NCI-H82 treated with DMSO at 0.1 percent for 48 hours (cell line): ENCODE results near the gene NFIC.

Source experiments
- DNase-seq: peaks from one replicate; lab custom pipeline; 2025; ENCODE audit not compliant: unreplicated experiment; lab: John Stamatoyannopoulos, UW

NFIC gene

DNA sequence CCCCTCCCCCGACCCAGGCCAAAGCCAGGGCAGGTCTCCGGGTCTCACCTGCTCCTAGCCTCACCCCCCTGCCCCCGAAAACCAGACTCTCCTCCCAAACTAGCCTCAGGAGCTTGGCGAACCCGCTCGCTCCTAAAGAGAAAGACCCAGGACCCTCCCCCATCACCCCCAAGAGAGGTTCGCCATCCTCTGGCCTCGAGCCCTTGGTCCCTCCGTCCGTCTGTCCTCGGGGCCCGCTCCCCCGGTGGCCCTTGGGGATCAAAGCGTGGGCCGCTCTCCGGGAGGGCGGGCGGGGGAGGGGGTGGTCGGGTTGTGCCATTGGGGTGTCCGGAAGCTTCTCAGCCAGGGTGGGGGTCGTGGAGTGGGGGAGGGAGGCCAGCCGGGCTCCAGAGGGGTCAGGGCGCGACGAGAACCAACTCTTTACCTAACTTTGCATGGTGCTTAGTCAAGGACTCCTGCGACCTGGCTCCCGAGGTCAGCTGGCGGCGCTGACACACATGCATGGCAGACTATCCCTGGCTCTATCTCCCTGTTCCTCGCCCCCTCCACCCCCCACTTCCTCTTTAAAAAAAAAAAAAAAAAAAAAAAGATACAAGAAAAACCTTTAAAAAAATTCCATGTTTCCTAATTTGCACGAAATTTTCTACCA is 98.3 kb downstream of the NFIC start:
- no peak for DNase-seq

- no peak for DNase-seq
These were observed 99.2 kb downstream of the NFIC start for GRCh38 chr19:3465552-3465951.

GRCh38 chr19:3466635-3467034 is 100.3 kb downstream of the NFIC start:
- no peak for DNase-seq

- no peak for DNase-seq
These were observed 101.2 kb downstream of the NFIC start for GRCh38 chr19:3467437-3468198.

GRCh38 chr19:3468211-3468610 is 101.8 kb downstream of the NFIC start:
- DNase-seq, result no peak

DNA sequence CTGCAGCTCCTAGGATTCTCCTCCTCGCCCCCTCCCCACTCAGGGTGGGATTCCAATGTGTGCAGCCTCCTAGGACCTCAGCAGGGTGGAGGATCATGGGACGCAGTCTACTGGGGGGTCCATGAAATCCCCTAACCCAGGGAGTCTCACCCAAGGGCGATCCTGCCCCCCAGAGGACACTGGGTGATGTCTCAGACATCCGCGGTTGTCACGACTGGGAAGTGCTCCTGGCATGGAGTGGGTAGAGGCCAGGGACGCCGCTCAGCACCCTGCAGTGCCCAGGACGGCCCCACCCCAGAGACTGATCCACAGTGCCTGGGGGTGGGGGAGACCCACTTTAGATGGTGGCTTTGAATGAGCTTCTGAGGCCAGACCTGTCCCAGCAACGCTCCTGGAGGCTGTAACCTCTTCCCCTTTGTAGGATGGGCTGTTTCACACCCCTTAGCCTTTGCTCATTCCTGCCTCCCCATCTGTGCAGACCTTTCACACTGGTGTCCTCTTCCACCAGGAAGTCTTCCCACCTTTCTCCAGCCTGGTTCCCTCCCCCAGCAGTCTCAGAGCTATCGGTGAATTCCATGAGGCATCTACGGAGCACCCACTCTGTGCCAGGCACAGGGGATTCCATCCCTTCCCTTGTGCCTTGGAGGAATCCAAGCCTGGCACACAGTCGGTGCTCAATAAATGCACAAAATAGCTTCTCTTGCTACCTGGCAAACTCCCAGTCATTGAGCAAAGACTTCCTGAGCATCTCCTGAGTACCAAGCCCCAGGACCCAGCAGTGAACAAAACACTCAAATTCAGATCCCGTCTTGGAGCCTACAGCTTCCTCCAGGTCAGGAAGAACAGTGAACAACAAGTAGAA is 103.5 kb downstream of the NFIC start:
- DNase-seq, result no peak

DNA sequence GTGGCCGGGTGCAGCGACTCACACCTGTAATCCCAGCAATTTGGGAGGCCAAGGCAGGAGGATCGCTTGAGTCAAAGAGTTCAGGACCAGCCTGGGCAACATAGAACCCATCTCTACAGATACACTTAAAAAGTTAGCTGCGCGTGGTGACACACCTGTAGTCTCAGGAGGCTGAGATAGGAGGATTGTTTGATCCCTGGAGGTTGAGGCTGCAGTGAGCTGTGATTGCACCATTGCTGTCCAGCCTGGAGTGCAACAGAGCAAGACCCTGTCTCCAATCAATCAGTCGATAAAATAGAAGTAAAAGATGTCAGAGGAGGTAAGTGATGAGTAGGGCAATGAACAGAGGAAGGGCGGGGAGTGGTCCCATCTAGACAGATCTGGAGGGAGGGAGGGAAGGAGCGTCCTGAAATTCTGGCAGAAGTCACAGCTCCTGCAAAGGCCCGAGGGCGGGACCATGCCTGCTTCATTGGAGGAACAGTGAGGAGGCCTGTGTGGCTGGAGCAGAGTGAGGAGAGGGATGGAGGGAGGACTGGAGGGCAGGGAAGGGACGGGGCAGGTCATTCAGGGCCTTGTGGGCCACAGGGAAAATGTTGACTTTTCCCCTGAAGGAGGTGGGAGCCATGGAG is 104.2 kb downstream of the NFIC start:
- DNase-seq, result no peak

DNA sequence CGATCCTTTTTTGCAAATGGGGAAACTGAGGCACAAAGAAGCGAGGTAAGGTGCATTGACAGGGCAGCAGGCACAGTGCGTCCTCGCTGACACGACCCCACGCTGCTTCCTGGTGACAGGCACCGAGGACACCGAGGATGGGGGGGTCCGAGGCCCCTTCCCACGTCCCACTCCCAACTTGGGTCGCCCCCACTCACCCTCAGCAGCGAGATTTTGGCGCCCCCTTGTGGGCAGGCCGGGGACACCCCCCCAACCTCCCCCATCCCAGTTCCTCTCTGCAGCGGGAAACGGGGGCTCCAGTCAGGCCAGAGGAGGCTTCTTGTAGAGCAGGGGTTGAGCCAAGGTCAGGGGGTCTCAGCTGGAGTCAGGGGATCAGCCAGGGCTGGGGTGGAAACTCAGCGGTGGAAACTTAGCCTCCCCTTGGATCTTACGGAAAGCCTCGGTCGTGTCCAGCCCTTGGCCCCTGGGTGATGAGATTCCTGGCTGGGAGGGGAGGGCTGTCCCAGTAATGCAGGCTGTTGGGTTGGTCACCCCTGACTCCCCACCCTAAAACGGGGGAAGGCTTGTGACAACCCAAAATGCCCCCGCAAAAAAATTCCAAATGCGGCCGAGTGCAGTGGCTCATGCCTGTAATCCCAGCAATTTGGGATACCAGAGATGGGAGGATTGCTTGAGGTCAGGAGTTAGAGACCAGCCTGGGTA is 105.7 kb downstream of the NFIC start:
- DNase-seq, result no peak

DNA sequence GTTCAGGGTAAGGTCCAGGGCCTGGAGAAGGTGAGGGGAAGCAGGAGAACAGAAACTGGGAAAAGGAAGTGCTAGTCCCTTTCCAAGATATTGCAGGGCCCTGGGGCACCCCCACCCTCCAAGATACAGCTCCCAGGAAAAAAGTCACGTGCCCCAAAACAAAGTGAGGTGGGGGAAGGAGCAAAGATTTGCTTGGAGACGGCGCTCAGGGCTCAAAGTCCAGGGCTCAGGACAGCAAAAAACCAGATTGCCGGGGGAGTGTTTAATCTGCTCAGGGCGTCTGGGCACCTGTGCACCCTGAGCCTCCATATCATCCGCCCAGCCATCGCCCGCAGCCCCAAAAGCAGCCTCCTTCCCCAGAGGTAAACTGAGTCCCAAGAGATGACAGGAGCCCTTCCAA is 107.6 kb downstream of the NFIC start:
- DNase-seq, result no peak

GRCh38 chr19:3474614-3475013 is 108.2 kb downstream of the NFIC start:
- no peak for DNase-seq

DNA sequence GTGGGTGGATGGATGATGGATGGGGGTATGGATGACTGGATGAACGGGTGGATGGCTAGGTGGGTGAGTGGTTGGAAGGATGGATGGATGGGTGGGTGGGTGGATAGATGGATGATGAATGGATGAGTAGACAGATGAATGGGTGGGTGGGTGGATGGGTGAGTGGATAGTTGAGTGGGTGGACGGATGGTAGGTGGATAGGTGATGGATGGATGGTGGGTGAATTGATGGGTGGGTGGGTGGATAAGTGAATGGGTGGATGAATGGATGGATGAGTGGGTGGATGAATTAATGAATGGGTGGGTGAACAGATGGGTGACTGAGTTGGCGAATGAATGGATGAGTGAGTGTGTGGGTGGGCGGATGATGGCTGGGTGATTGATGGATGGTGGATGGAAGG is 109.1 kb downstream of the NFIC start:
- no peak for DNase-seq

DNA sequence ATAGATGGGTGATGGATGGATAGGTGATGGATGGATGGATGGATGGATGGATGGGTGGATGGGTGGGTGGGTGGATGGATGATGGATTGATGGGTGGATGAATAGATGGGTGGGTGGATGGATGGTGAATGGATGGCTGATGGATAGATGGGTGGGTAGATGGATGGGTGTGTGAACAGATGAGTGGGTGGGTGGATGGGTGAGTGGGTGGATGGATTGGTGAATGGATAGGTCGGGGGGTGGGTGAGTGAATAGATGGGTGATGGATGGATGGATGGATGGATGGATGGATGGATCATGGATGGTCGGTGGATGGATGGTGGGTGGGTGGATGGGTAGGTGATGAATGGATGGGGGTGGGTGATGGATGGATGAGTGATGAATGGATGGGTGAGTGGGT is 110.4 kb downstream of the NFIC start:
- no peak for DNase-seq

DNA sequence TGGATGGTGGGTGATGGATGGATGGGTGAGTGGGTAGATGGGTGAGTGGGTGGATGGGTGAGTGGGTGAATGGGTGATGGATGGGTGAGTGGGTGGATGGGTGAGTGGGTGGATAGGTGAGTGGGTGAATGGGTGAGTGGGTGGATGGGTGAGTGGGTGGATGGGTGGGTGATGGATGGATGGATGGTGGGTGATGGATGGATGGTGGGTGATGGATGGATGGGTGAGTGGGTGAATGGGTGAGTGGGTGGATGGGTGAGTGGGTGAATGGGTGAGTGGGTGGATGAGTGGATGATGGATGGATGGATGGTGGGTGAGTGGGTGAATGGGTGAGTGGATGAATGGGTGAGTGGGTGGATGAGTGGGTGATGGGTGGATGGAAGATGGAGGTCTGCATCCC is 111.1 kb downstream of the NFIC start:
- DNase-seq, result no peak

DNA sequence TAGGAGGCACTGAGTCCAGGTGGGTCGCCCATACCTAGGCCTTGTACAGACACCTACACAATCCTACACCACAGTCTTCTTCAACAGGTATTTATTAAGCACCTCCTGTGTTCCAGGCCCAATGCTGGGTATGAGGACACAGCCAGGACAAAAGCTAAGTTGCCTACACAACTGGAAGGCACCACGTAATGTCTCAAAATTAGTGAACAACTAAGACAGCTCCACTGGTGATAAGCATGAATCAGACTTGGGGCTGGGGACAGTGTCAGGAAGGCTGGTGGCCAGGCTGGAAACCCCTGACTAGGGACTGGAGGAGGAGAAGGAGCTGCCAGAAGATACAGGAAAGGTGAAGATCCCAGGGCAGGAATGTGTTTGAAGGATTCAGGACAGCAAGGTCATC is 111.6 kb downstream of the NFIC start:
- DNase-seq, result no peak

DNA sequence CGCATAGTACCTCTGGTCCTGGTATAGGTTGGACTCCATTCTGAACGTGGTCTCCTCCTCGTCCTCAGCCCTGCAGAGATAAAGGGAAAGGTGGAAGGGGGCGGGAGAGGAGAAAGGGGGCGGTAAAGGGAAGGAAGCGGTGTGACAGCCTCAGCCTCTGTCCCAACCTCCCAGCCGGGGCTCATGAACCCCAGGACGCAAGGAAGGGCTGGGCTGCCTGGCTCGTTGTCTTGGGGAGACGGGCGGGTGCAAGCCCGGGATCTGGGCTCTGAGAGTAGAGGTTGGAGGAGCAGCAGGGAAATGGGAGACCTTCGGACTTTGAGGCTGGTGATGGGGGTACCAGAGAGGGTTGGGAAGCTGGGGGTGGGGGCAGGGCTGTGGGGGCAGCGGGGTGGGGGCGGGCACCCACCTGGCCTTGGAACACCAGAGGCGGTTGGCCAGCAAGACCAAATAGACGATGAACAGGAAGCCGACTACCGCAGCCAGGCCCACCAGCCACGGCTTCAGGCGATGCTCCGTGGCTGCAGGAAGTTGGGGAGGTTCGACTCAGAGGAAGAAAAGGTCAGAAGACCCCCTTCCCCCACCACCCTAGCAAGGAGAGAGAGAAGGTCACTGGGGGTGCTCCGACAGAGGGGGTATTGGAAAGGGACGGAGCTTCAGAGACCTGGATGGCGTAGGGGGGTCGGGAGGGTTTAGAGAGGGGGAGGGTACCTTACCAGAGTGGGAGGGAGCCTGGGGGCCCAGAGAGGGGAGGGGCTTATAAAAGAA is 112.2 kb downstream of the NFIC start:
- no peak for DNase-seq

DNA sequence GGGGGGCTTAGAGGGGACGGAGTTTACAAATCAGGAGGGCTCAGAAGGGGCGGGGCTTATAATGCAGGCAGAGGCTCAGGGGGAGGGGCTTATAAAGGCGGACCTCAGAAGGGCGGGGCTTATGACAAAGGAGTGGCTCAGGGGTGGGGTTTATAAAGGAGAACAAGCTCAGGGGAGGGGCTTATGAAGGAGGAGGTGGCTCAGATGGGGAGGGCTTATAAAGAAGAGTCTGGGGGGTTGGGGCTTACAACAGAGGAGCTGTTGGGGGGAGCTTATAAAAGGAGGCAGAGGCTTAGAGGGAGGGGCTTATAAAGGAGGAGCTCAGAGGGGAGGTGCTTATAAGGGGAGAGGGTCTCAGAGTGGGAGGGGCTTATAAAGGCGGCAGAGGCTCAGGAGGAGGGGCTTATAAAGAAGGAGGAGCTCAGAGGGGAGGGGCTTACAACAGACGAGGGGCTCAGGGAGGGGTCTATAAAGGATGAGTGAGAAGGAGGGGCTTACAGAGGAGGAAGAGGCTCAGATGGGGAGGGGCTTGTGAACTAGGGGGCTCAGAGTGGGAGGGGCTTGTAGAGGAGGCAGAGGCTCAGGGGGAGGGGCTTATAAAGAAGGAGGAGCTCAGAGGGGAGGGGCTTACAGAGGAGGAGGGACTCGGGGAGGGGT is 112.9 kb downstream of the NFIC start:
- DNase-seq, result no peak

GRCh38 chr19:3479834-3480215 is 113.4 kb downstream of the NFIC start:
- no peak for DNase-seq

- DNase-seq, result no peak
These were observed 114.2 kb downstream of the NFIC start, which contains the start of gene SMIM24 for GRCh38 chr19:3480383-3481091. Gene SMIM24 (minus strand): TSS chr19:3480525. CDS start chr19:3480463, 62 bp downstream.
